Stimulated activated naive CD8-positive, alpha-beta T cell treated with anti-CD3 and anti-CD28 coated beads, Interleukin-15, amount 100 ng/mL, for 72 hours (primary cell): ENCODE results near the gene RALGPS1.

Source experiments
- ATAC-seq: fragments of 150-1000 bp; cut with Tn5 transposase; 2 replicates; pipeline ENCODE4 v1.10.0; 2021; ENCODE audit warnings: mild to moderate bottlenecking, moderate library complexity
- DNase-seq, 2 donors: peaks; one replicate each; pipeline ENCODE4 v3.0.0; 2021 to 2022
- H3K27ac Mint-ChIP-seq, 2 donors: one replicate each; pipeline ENCODE4 v1.8.0; 2022; ENCODE audit warnings: mild to moderate bottlenecking in 2 of 2, mixed read lengths in 2 of 2, moderate library complexity in 2 of 2
- H3K27me3 Mint-ChIP-seq: one replicate; pipeline ENCODE4 v1.8.0; 2022; ENCODE audit warnings: mixed read lengths
- H3K4me1 Mint-ChIP-seq: one replicate; pipeline ENCODE4 v1.8.0; 2022; ENCODE audit warnings: mild to moderate bottlenecking, mixed read lengths
- H3K4me3 Mint-ChIP-seq, 2 donors: one replicate each; pipeline ENCODE4 v1.8.0; 2022; ENCODE audit warnings: mild to moderate bottlenecking in 2 of 2, mixed read lengths in 2 of 2, moderate library complexity in 1 of 2
- H3K9me3 Mint-ChIP-seq, 2 donors: one replicate each; pipeline ENCODE4 v1.8.0; 2022; ENCODE audit warnings: mixed read lengths in 2 of 2

Gene RALGPS1

GRCh38 chr9:127248241-127248640 is 333.7 kb downstream of the RALGPS1 start:
- Mint-ChIP-seq H3K27ac (no peak overlapping the region), H3K4me3 (no peak overlapping the region), H3K9me3 (no peaks in the 10 kb centered on the region), H3K27me3 (peaks cover 12% of the 10 kb centered on the region), H3K4me1 (no peaks in the 10 kb centered on the region)
- ATAC-seq (no peak), DNase-seq (no peak)

GRCh38 chr9:127249877-127250276 is 335.3 kb downstream of the RALGPS1 start:
- DNase-seq (no peak), ATAC-seq (no peak)
- H3K4me1 Mint-ChIP-seq, result no peaks in the 10 kb centered on the region
- H3K9me3 Mint-ChIP-seq, result no peaks in the 10 kb centered on the region
- no peak overlapping the region for H3K27ac Mint-ChIP-seq
- no peak overlapping the region for H3K4me3 Mint-ChIP-seq
- peaks cover 29% of the 10 kb centered on the region for H3K27me3 Mint-ChIP-seq

- ATAC-seq (no peak), DNase-seq (no peak)
- no peak overlapping the region for H3K4me3 Mint-ChIP-seq
- H3K27ac Mint-ChIP-seq, result no peak overlapping the region
- no peaks in the 10 kb centered on the region for H3K9me3 Mint-ChIP-seq
- peaks cover 31% of the 10 kb centered on the region for H3K27me3 Mint-ChIP-seq
- H3K4me1 Mint-ChIP-seq, result no peaks in the 10 kb centered on the region
Measured at GRCh38 chr9:127250896-127251391, 336.4 kb downstream of the RALGPS1 start.

- H3K27me3 Mint-ChIP-seq, result peaks cover 31% of the 10 kb centered on the region
- no peak overlapping the region for H3K4me3 Mint-ChIP-seq
- no peak overlapping the region for H3K27ac Mint-ChIP-seq
- H3K9me3 Mint-ChIP-seq, result no peaks in the 10 kb centered on the region
- ATAC-seq, result no peak
- no peaks in the 10 kb centered on the region for H3K4me1 Mint-ChIP-seq
- DNase-seq, result no peak
Measured at GRCh38 chr9:127252410-127253318, 338.1 kb downstream of the RALGPS1 start.

- Mint-ChIP-seq H3K9me3 (no peaks in the 10 kb centered on the region), H3K27ac (no peak overlapping the region), H3K4me3 (no peak overlapping the region), H3K4me1 (no peaks in the 10 kb centered on the region), H3K27me3 (peaks cover 31% of the 10 kb centered on the region)
- ATAC-seq, result no peak
- DNase-seq, result no peak
Measured at GRCh38 chr9:127253446-127253845, 338.9 kb downstream of the RALGPS1 start.

- Mint-ChIP-seq H3K27me3 (peaks cover 31% of the 10 kb centered on the region), H3K27ac (no peak overlapping the region), H3K4me3 (no peak overlapping the region), H3K4me1 (no peaks in the 10 kb centered on the region), H3K9me3 (no peaks in the 10 kb centered on the region)
- no peak for DNase-seq
- no peak for ATAC-seq
Measured at GRCh38 chr9:127255692-127256091, 341.1 kb downstream of the RALGPS1 start.

GRCh38 chr9:127256324-127256723 is 341.7 kb downstream of the RALGPS1 start:
- H3K9me3 Mint-ChIP-seq, result no peaks in the 10 kb centered on the region
- H3K27me3 Mint-ChIP-seq, result peaks cover 28% of the 10 kb centered on the region
- ATAC-seq (no peak), DNase-seq (no peak)
- H3K4me1 Mint-ChIP-seq, result no peaks in the 10 kb centered on the region
- no peak overlapping the region for H3K27ac Mint-ChIP-seq
- no peak overlapping the region for H3K4me3 Mint-ChIP-seq

GRCh38 chr9:127258606-127259471 is 344.3 kb downstream of the RALGPS1 start:
- no peak for ATAC-seq

GRCh38 chr9:127262602-127263001 is 348.0 kb downstream of the RALGPS1 start:
- Mint-ChIP-seq H3K9me3 (no peaks in the 10 kb centered on the region), H3K4me3 (no peak overlapping the region), H3K4me1 (no peaks in the 10 kb centered on the region), H3K27me3 (no peaks in the 10 kb centered on the region), H3K27ac (no peak overlapping the region)
- ATAC-seq (no peak), DNase-seq (no peak)

More at GRCh38 chr9:127258606-127259471, 344.3 kb downstream of the RALGPS1 start:
- Mint-ChIP-seq H3K4me1 (no peaks in the 10 kb centered on the region), H3K27me3 (peaks cover 13% of the 10 kb centered on the region), H3K9me3 (no peaks in the 10 kb centered on the region), H3K27ac (no peak overlapping the region), H3K4me3 (no peak overlapping the region)
- no peak for DNase-seq

- Mint-ChIP-seq H3K4me3 (no peak overlapping the region), H3K27me3 (peaks cover under 1% of the 10 kb centered on the region), H3K9me3 (no peaks in the 10 kb centered on the region), H3K27ac (no peak overlapping the region), H3K4me1 (no peaks in the 10 kb centered on the region)
- no peak for ATAC-seq
- DNase-seq, result no peak
Measured at GRCh38 chr9:127263237-127263636, 348.7 kb downstream of the RALGPS1 start.

- ATAC-seq, result no peak
- Mint-ChIP-seq H3K9me3 (no peaks in the 10 kb centered on the region), H3K27me3 (peaks cover 5% of the 10 kb centered on the region), H3K4me3 (no peak overlapping the region), H3K27ac (no peak overlapping the region), H3K4me1 (no peaks in the 10 kb centered on the region)
- DNase-seq, result no peak
Measured at GRCh38 chr9:127263664-127264063, 349.1 kb downstream of the RALGPS1 start.

GRCh38 chr9:127264462-127265219 is 350.1 kb downstream of the RALGPS1 start, which contains the start of gene GARNL3:
Gene GARNL3, plus strand, starts transcription at chr9:127264774. Its CDS starts 104 bp downstream, at chr9:127264878.
- Mint-ChIP-seq H3K4me1 (no peaks in the 10 kb centered on the region), H3K27ac (no peak within 1 kb of the TSS), H3K9me3 (no peaks in the 10 kb centered on the region), H3K27me3 (peaks cover 8% of the 10 kb centered on the region), H3K4me3 (no peak within 1 kb of the TSS)
- DNase-seq, result no peak
- ATAC-seq, result no peak

GRCh38 chr9:127267793-127268525 is 353.4 kb downstream of the RALGPS1 start:
- no peaks in the 10 kb centered on the region for H3K9me3 Mint-ChIP-seq
- H3K27ac Mint-ChIP-seq, result no peak overlapping the region
- ATAC-seq (no peak), DNase-seq (no peak)
- peaks cover 22% of the 10 kb centered on the region for H3K27me3 Mint-ChIP-seq
- H3K4me3 Mint-ChIP-seq, result no peak overlapping the region
- H3K4me1 Mint-ChIP-seq, result no peaks in the 10 kb centered on the region

GRCh38 chr9:127269449-127269848 is 354.9 kb downstream of the RALGPS1 start:
- DNase-seq, result no peak
- no peak for ATAC-seq
- no peak overlapping the region for H3K4me3 Mint-ChIP-seq
- no peak overlapping the region for H3K27ac Mint-ChIP-seq
- no peaks in the 10 kb centered on the region for H3K4me1 Mint-ChIP-seq
- no peaks in the 10 kb centered on the region for H3K9me3 Mint-ChIP-seq
- H3K27me3 Mint-ChIP-seq, result peaks cover 26% of the 10 kb centered on the region
